ENCODE measurements around the gene SFMBT1.

Gene SFMBT1

GRCh38 chr3:53082736-53083135 is 36.9 kb upstream of the SFMBT1 start:
- H3K4me3 ChIP-seq (ENCODE audit: low read length), result no peak overlapping the region

GRCh38 chr3:53081318-53081717 is 35.4 kb upstream of the SFMBT1 start:
- no peaks in the 10 kb centered on the region for H3K9me2 ChIP-seq (replicated peaks; ENCODE audit: control insufficient read depth, low read length)
- H3K27me3 ChIP-seq (ENCODE audit: control insufficient read depth, low read length), result no peaks in the 10 kb centered on the region
- H4K20me1 ChIP-seq (ENCODE audit: control insufficient read depth, insufficient read depth, low read depth, low read length), result no peaks in the 10 kb centered on the region
- H3K9me3 ChIP-seq (ENCODE audit: control insufficient read depth, insufficient read depth, low read length), result no peaks in the 10 kb centered on the region
- no peak overlapping the region for H3K27ac ChIP-seq (ENCODE audit: low read depth, low read length)
- no peak overlapping the region for H3K4me3 ChIP-seq (ENCODE audit: low read length)
- no peaks in the 10 kb centered on the region for H3F3A ChIP-seq (ENCODE audit: control insufficient read depth, insufficient read depth)
- H3K36me3 ChIP-seq (ENCODE audit: control insufficient read depth, low read length), result no peaks in the 10 kb centered on the region
- H3K4me2 ChIP-seq (ENCODE audit: low read length), result no peak overlapping the region
- H3K79me2 ChIP-seq (ENCODE audit: control insufficient read depth, low read length), result no peaks in the 10 kb centered on the region
- no peaks in the 10 kb centered on the region for H3K4me1 ChIP-seq (ENCODE audit: control insufficient read depth, low read length)
- TF ChIP-seq CTCF (IDR thresholded peaks at IDR 0.05; ENCODE audit: low read depth, low read length, poor library complexity, severe bottlenecking) (no peak), EZH2phosphoT487 (IDR thresholded peaks at IDR 0.05; ENCODE audit: borderline replicate concordance, low read length) (no peak)

More at GRCh38 chr3:53082736-53083135, 36.9 kb upstream of the SFMBT1 start:
- Histone ChIP-seq H3K4me1 (ENCODE audit: control insufficient read depth, low read length) (no peaks in the 10 kb centered on the region), H3K4me2 (ENCODE audit: low read length) (no peak overlapping the region), H4K20me1 (ENCODE audit: control insufficient read depth, insufficient read depth, low read depth, low read length) (no peaks in the 10 kb centered on the region), H3K27me3 (ENCODE audit: control insufficient read depth, low read length) (no peaks in the 10 kb centered on the region), H3K9me3 (ENCODE audit: control insufficient read depth, insufficient read depth, low read length) (no peaks in the 10 kb centered on the region), H3K36me3 (ENCODE audit: control insufficient read depth, low read length) (no peaks in the 10 kb centered on the region), H3K27ac (ENCODE audit: low read depth, low read length) (no peak overlapping the region), H3K79me2 (ENCODE audit: control insufficient read depth, low read length) (no peaks in the 10 kb centered on the region), H3F3A (ENCODE audit: control insufficient read depth, insufficient read depth) (no peaks in the 10 kb centered on the region), H3K9me2 (replicated peaks; ENCODE audit: control insufficient read depth, low read length) (no peaks in the 10 kb centered on the region)
- no peak for TF ChIP-seq EZH2phosphoT487 (IDR thresholded peaks at IDR 0.05; ENCODE audit: borderline replicate concordance, low read length)
- TF ChIP-seq CTCF (IDR thresholded peaks at IDR 0.05; ENCODE audit: low read depth, low read length, poor library complexity, severe bottlenecking), result no peak

- H3K4me3 ChIP-seq (ENCODE audit: low read length), result no peak overlapping the region
- H3F3A ChIP-seq (ENCODE audit: control insufficient read depth, insufficient read depth), result no peaks in the 10 kb centered on the region
These were observed 34.8 kb upstream of the SFMBT1 start for GRCh38 chr3:53080612-53081205.

More at GRCh38 chr3:53080612-53081205, 34.8 kb upstream of the SFMBT1 start:
- no peaks in the 10 kb centered on the region for H3K4me1 ChIP-seq (ENCODE audit: control insufficient read depth, low read length)
- no peaks in the 10 kb centered on the region for H4K20me1 ChIP-seq (ENCODE audit: control insufficient read depth, insufficient read depth, low read depth, low read length)
- no peaks in the 10 kb centered on the region for H3K27me3 ChIP-seq (ENCODE audit: control insufficient read depth, low read length)
- no peak overlapping the region for H3K4me2 ChIP-seq (ENCODE audit: low read length)
- no peaks in the 10 kb centered on the region for H3K9me2 ChIP-seq (replicated peaks; ENCODE audit: control insufficient read depth, low read length)
- TF ChIP-seq CTCF (IDR thresholded peaks at IDR 0.05; ENCODE audit: low read depth, low read length, poor library complexity, severe bottlenecking) (no peak), EZH2phosphoT487 (IDR thresholded peaks at IDR 0.05; ENCODE audit: borderline replicate concordance, low read length) (no peak)
- no peak overlapping the region for H3K27ac ChIP-seq (ENCODE audit: low read depth, low read length)
- H3K9me3 ChIP-seq (ENCODE audit: control insufficient read depth, insufficient read depth, low read length), result no peaks in the 10 kb centered on the region
- no peaks in the 10 kb centered on the region for H3K79me2 ChIP-seq (ENCODE audit: control insufficient read depth, low read length)
- no peaks in the 10 kb centered on the region for H3K36me3 ChIP-seq (ENCODE audit: control insufficient read depth, low read length)
